Gastrocnemius medialis (tissue), 4 donors: Measurements from ENCODE around the gene NEK8.

ENCODE experiments used
- POLR2A ChIP-seq, 2 donors: fragments of 450-650 bp; IDR thresholded peaks; one replicate each; pipeline ENCODE4 v1.6.1; 2017; ENCODE audit warnings: antibody characterized with exemption in 2 of 2, mild to moderate bottlenecking in 2 of 2, moderate library complexity in 2 of 2
- TF ChIP-seq, protein P1 (sequence below), 5 experiments: fragments of 450-650 bp in 3 of 5; fragments of 200-600 bp in 2 of 5; sonication (generic) in 2 of 5; IDR thresholded peaks in 4 of 5; conservative IDR thresholded peaks in 1 of 5; 1 replicate in 4 of 5; 2 replicates in 1 of 5; pipeline ENCODE4 v1.5.1; 2016 to 2019; ENCODE audit warnings: antibody characterized with exemption in 5 of 5, mild to moderate bottlenecking in 3 of 5, moderate library complexity in 3 of 5

DNA sequence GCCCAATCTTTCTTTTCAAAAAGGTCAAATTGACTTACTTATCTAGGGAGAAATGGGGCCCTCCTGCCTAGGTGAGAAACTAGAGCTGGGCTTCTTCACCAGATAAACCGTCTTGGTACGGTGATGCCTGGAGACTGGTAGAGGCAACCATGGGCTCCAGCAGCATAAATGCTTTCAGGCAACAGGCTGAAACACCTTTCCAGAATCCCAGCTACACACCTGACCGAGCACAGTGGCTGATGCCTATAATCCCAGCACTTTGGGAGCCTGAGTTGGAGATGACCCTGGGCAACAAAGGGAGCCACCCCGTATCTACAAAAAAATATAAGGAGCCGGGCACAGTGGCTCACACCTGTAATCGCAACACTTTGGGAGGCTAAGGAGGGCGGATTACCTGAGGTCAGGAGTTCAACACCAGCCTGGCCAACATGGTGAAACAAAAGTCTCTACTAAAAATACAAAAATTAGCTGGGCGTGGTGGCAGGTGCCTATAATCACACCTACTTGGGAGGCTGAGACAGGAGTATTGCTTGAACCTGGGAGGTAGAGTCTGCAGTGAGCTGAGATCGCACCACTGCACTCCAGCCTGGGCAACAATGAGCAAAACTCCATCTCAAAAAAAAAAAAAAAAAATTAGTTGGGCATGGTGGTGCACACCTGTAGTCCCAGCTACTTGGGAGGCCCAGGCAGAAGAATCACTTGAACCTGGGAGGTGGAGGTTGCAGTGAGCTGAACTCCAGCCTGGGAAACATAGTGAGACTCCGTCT lies 23.2 kb downstream of the NEK8 start:
- TF ChIP-seq, protein P1, sequence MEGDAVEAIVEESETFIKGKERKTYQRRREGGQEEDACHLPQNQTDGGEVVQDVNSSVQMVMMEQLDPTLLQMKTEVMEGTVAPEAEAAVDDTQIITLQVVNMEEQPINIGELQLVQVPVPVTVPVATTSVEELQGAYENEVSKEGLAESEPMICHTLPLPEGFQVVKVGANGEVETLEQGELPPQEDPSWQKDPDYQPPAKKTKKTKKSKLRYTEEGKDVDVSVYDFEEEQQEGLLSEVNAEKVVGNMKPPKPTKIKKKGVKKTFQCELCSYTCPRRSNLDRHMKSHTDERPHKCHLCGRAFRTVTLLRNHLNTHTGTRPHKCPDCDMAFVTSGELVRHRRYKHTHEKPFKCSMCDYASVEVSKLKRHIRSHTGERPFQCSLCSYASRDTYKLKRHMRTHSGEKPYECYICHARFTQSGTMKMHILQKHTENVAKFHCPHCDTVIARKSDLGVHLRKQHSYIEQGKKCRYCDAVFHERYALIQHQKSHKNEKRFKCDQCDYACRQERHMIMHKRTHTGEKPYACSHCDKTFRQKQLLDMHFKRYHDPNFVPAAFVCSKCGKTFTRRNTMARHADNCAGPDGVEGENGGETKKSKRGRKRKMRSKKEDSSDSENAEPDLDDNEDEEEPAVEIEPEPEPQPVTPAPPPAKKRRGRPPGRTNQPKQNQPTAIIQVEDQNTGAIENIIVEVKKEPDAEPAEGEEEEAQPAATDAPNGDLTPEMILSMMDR (IDR thresholded peaks at IDR 0.05 in 4 of 5, conservative IDR thresholded peaks at IDR 0.05 in 1 of 5): no peak
- no peak for TF ChIP-seq POLR2A (IDR thresholded peaks at IDR 0.05)
